HCT116 (cell line): ENCODE results near the gene PRCC. TPM values are rescaled to one million over a fixed set of nuclear protein-coding genes. Genes with fewer than 3 reads are reported as not detected.
A peak's percentile ranks its signal among the peaks of the same experiment; 100 is the strongest.

Experiments used
- ATAC-seq: fragments of 200-7000 bp; cut with Tn5 transposase; 2 replicates; pipeline ENCODE4 v1.9.1; 2020; ENCODE audit warnings: mild to moderate bottlenecking, moderate library complexity
- BruUV-seq: library from RNA; stranded (reverse); fragments of 400-500 nt; replicated peaks from 2 replicates; lab custom pipeline; 2021; lab: Mats Ljungman, UMichigan
- CTCF ChIA-PET: fragments of 300-600 bp; sonication (Branson Sonifier 250); formaldehyde crosslinking; loops from one replicate; lab custom pipeline; 2021; ENCODE audit warnings: antibody characterized with exemption; lab: Charles Lee
- POLR2A ChIA-PET: fragments of 300-600, 350-600 bp; sonication (Branson Sonifier 250); formaldehyde crosslinking; loops from one replicate; lab custom pipeline; 2021; ENCODE audit warnings: antibody characterized with exemption; lab: Charles Lee
- RAD21 ChIA-PET, 2 experiments: fragments of 300-600 bp; sonication (Branson Sonifier 250); formaldehyde crosslinking; loops; one replicate each; lab custom pipeline; 2023; ENCODE audit warnings: low total read pairs in 2 of 2; ENCODE audit not compliant: uncharacterized antibody in 2 of 2, unreplicated experiment in 2 of 2, low non-redundant PET in 1 of 2; lab: Charles Lee
- DNase-seq: peaks from one replicate; pipeline ENCODE4 v3.0.0-alpha.2; 2010; ENCODE audit warnings: low read depth, low spot score
- H2AFZ ChIP-seq: fragments of 200-600 bp; shearing (Covaris generic), sonication (generic); 2 replicates; pipeline ENCODE4 v1.6.1; 2017; ENCODE audit warnings: low read depth, mixed run types, mixed read lengths, antibody characterized with exemption, low read length; ENCODE audit not compliant: poor library complexity, severe bottlenecking
- H3K27ac ChIP-seq: 2 replicates; pipeline ENCODE4 v1.5.1; 2012; ENCODE audit warnings: low read depth, low read length
- H3K27me3 ChIP-seq: fragments of 200-600 bp; sonication (generic); 2 replicates; pipeline ENCODE4 v1.6.1; 2016; ENCODE audit warnings: mixed run types, low read length, mixed read lengths; ENCODE audit not compliant: insufficient read depth
- H3K36me3 ChIP-seq, 2 experiments: fragments of 200-500 bp in 1 of 2; fragments of 200-600 bp in 1 of 2; sonication (Bioruptor generic) in 1 of 2; sonication (generic) in 1 of 2; 2 replicates each; pipeline versions ENCODE4 v1.5.1 to v1.6.1; 2014 to 2016; ENCODE audit warnings: low read length in 2 of 2, inconsistent platforms in 1 of 2, mixed read lengths in 1 of 2, mixed run types in 1 of 2; ENCODE audit not compliant: insufficient read depth in 2 of 2, control insufficient read depth in 1 of 2
- H3K4me1 ChIP-seq, 2 experiments: fragments of 200-600 bp in 1 of 2; sonication (generic) in 1 of 2; 2 replicates each; pipeline versions ENCODE4 v1.5.1 to v1.6.1; 2012 to 2017; ENCODE audit warnings: low read length in 2 of 2, inconsistent platforms in 1 of 2, mild to moderate bottlenecking in 1 of 2, mixed read lengths in 1 of 2, mixed run types in 1 of 2, moderate library complexity in 1 of 2; ENCODE audit not compliant: insufficient read depth in 2 of 2, control insufficient read depth in 1 of 2
- H3K4me2 ChIP-seq: fragments of 200-600 bp; sonication (generic); 2 replicates; pipeline ENCODE4 v1.6.1; 2017; ENCODE audit warnings: mixed run types, low read length, mixed read lengths
- H3K4me3 ChIP-seq, 2 experiments: fragments of 200-600 bp in 1 of 2; sonication (generic) in 1 of 2; replicated peaks in 1 of 2; 2 replicates each; pipeline ENCODE4 v1.5.1; 2011 to 2016; ENCODE audit warnings: low read length in 2 of 2, control low read depth in 1 of 2, low read depth in 1 of 2, mild to moderate bottlenecking in 1 of 2, mixed read lengths in 1 of 2, mixed run types in 1 of 2
- H3K79me2 ChIP-seq: fragments of 200-600 bp; sonication (generic); 2 replicates; pipeline ENCODE4 v1.6.1; 2017; ENCODE audit warnings: mild to moderate bottlenecking, mixed run types, low read length, moderate library complexity, mixed read lengths; ENCODE audit not compliant: insufficient read depth
- H3K9ac ChIP-seq: fragments of 200-600 bp; sonication (generic); 2 replicates; pipeline ENCODE4 v1.6.1; 2016; ENCODE audit warnings: low read length, mixed read lengths
- H3K9me2 ChIP-seq: fragments of 200-600 bp; sonication (generic), shearing (Covaris generic); 2 replicates; pipeline ENCODE4 v1.6.1; 2017; ENCODE audit warnings: mixed run types, mild to moderate bottlenecking, moderate library complexity; ENCODE audit not compliant: insufficient read depth
- H3K9me3 ChIP-seq, 2 experiments: fragments of 200-500 bp in 1 of 2; fragments of 200-600 bp in 1 of 2; sonication (Bioruptor generic) in 1 of 2; sonication (generic) in 1 of 2; 2 replicates each; pipeline ENCODE4 v1.6.1; 2014 to 2017; ENCODE audit warnings: low read length in 2 of 2, mixed read lengths in 2 of 2, inconsistent platforms in 1 of 2, low read depth in 1 of 2, mild to moderate bottlenecking in 1 of 2, mixed run types in 1 of 2, moderate library complexity in 1 of 2; ENCODE audit not compliant: control insufficient read depth in 1 of 2, insufficient read depth in 1 of 2
- H4K20me1 ChIP-seq: fragments of 200-600 bp; sonication (generic), shearing (Covaris generic); 2 replicates; pipeline ENCODE4 v1.6.1; 2017; ENCODE audit warnings: mixed run types, mild to moderate bottlenecking, moderate library complexity; ENCODE audit not compliant: insufficient read depth
- EGR1 ChIP-seq: IDR thresholded peaks from 2 replicates; pipeline ENCODE4 v1.6.1; 2012; ENCODE audit warnings: low read depth
- EZH2phosphoT487 ChIP-seq: fragments of 200-600 bp; IDR thresholded peaks from 2 replicates; pipeline ENCODE4 v1.6.1; 2018; ENCODE audit warnings: antibody characterized with exemption, borderline replicate concordance
- JUND ChIP-seq: IDR thresholded peaks from 2 replicates; pipeline ENCODE4 v1.6.1; 2012
- SRF ChIP-seq: IDR thresholded peaks from 2 replicates; pipeline ENCODE4 v1.6.1; 2012; ENCODE audit warnings: low read depth
- ZFX ChIP-seq: fragments of 450-650 bp; IDR thresholded peaks from 2 replicates; pipeline ENCODE4 v1.6.1; 2017
- intact Hi-C: fragments of 100-400 bp; cut with micrococcal nuclease; formaldehyde crosslinking; loops from 2 replicates; pipeline ENCODE4 v1.10.0; 2022
- total RNA-seq: library from RNA; stranded (reverse); gene quantifications from one replicate; pipeline ENCODE4 v1.2.1, GENCODE V29; 2021; ENCODE audit not compliant: unreplicated experiment

The PRCC gene
- total RNA-seq, 1 experiment from 2014 or later: 78.1 TPM

DNA sequence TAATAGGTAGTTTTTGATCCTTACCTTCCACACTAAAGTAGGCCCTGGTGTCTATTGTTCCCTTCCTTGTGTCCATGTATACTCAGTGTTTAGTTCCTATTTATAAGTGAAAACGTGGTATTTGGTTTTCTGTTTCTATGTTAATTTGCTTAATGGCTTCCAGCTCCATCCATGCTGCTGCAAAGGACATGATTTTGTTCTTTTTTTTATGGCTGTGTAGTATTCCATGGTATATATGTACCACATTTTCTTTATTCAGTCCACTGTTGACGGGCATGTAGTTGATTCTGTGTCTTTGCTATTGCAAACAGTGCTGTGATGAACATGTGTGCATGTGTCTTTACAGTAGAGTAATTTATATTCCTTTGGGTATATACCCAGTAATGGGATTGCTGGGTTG, 20.8 kb downstream of the PRCC start:
- peaks cover 66% of the 10 kb centered on the region for H3K79me2 ChIP-seq
- POLR2A ChIA-PET: no interaction called here
- no peaks in the 10 kb centered on the region for H3K9me2 ChIP-seq
- no peaks in the 10 kb centered on the region for H3K4me1 ChIP-seq
- CTCF ChIA-PET: no interaction called here
- H3K4me2 ChIP-seq: no peak overlapping the region
- BruUV-seq: no TSS peak
- TF ChIP-seq EGR1 (no peak), JUND (no peak)
- H3K4me3 ChIP-seq: no peak overlapping the region
- H2AFZ ChIP-seq: no peak overlapping the region
- ATAC-seq (no peak), DNase-seq (no peak)
- no peak overlapping the region for H3K27ac ChIP-seq
- RAD21 ChIA-PET: no interaction called here
- H3K9ac ChIP-seq: no peak overlapping the region
- H4K20me1 ChIP-seq: no peaks in the 10 kb centered on the region
- peaks cover 35 to 52% of the 10 kb centered on the region in 2 experiments for H3K36me3 ChIP-seq
- no peaks in the 10 kb centered on the region for H3K9me3 ChIP-seq
- intact Hi-C loops: no loop called here
- no peaks in the 10 kb centered on the region for H3K27me3 ChIP-seq

GRCh38 chr1:156789621-156790318, 22.4 kb downstream of the PRCC start:
- BruUV-seq: TSS peak; percentile 16
- no peaks in the 10 kb centered on the region for H3K4me1 ChIP-seq
- ChIA-PET RAD21 (no interaction called here), POLR2A (no interaction called here), CTCF (interaction anchor here (1.4 kb wide), 1 partner anchor 70 kb away, joined by 4 read pairs; no protein-coding TSS in a partner anchor)
- H3K36me3 ChIP-seq: peaks cover 45 to 53% of the 10 kb centered on the region in 2 experiments; a peak in 3 of 4 replicates
- H3K27ac ChIP-seq: no peak overlapping the region
- TF ChIP-seq EZH2phosphoT487 (no peak), SRF (no peak), ZFX (no peak)
- no peaks in the 10 kb centered on the region for H3K9me2 ChIP-seq
- ATAC-seq (no peak), DNase-seq (no peak)
- no peaks in the 10 kb centered on the region for H3K9me3 ChIP-seq
- H3K27me3 ChIP-seq: no peaks in the 10 kb centered on the region
- H3K79me2 ChIP-seq: peaks cover 54% of the 10 kb centered on the region
- no peak overlapping the region for H2AFZ ChIP-seq
- H3K4me3 ChIP-seq: no peak overlapping the region
- H4K20me1 ChIP-seq: no peaks in the 10 kb centered on the region
- H3K9ac ChIP-seq: no peak overlapping the region
- intact Hi-C loops: no loop called here
- no peak overlapping the region for H3K4me2 ChIP-seq
